Upper lobe of left lung (tissue), 4 donors: ENCODE data around the gene SHC2.

Experiments
- CTCF ChIP-seq, 6 experiments: fragments of 450-650 bp in 4 of 6; fragments of 200-600 bp in 2 of 6; sonication (generic) in 2 of 6; IDR thresholded peaks; one replicate each; pipeline ENCODE4 v1.5.1; 2016 to 2019; ENCODE audit warnings: antibody characterized with exemption in 6 of 6
- EP300 ChIP-seq, 4 donors: sonication (generic); formaldehyde crosslinking; IDR thresholded peaks; one replicate each; pipeline ENCODE4 v1.5.1; 2017; ENCODE audit warnings: antibody characterized with exemption in 4 of 4, control low read depth in 2 of 4
- POLR2A ChIP-seq, 4 donors: fragments of 450-650 bp; IDR thresholded peaks; one replicate each; pipeline ENCODE4 v1.5.1; 2016 to 2017; ENCODE audit warnings: antibody characterized with exemption in 4 of 4, mild to moderate bottlenecking in 2 of 4
- POLR2AphosphoS5 ChIP-seq, 2 donors: sonication (generic); formaldehyde crosslinking; IDR thresholded peaks; one replicate each; pipeline ENCODE4 v1.5.1; 2017; ENCODE audit warnings: antibody characterized with exemption in 2 of 2

- no peak for TF ChIP-seq CTCF (IDR thresholded peaks at IDR 0.05)
- TF ChIP-seq POLR2AphosphoS5 (IDR thresholded peaks at IDR 0.05), result no peak
- no peak for TF ChIP-seq POLR2A (IDR thresholded peaks at IDR 0.05)
- TF ChIP-seq EP300 (IDR thresholded peaks at IDR 0.05), result no peak
These were observed 49.0 kb downstream of the SHC2 start for GRCh38 chr19:411723-412355.
